Endodermal cell (in vitro differentiated cells): ENCODE measurements around the gene CDC42EP1. TPM values are rescaled to one million over a fixed set of nuclear protein-coding genes. Genes with fewer than 3 reads are reported as not detected.
"Not testable (repeated sequence)": the region's sequence is repeated elsewhere in the genome, so short reads cannot be mapped to it uniquely, and the experiment has no call there.

Source experiments
- DNase-seq: peaks from one replicate; pipeline ENCODE4 v3.0.0-alpha.2; 2017
- H3K27ac ChIP-seq: 2 replicates; pipeline ENCODE4 v1.5.1; 2013; ENCODE audit warnings: mild to moderate bottlenecking, low read depth, low read length, moderate library complexity
- H3K27me3 ChIP-seq: 2 replicates; pipeline ENCODE4 v1.6.1; 2013; ENCODE audit warnings: mild to moderate bottlenecking, low read length, moderate library complexity; ENCODE audit not compliant: insufficient read depth, control insufficient read depth, poor library complexity, severe bottlenecking
- H3K36me3 ChIP-seq: 2 replicates; pipeline ENCODE4 v1.7.0; 2013; ENCODE audit warnings: mild to moderate bottlenecking, low read length, moderate library complexity; ENCODE audit not compliant: control insufficient read depth, insufficient read depth
- H3K4me1 ChIP-seq: one replicate; pipeline ENCODE4 v1.7.0; 2013; ENCODE audit warnings: low read length; ENCODE audit not compliant: control insufficient read depth, insufficient read depth
- H3K4me3 ChIP-seq: 2 replicates; pipeline ENCODE4 v1.5.1; 2013; ENCODE audit warnings: mild to moderate bottlenecking, low read length, moderate library complexity
- H3K9ac ChIP-seq: 2 replicates; pipeline ENCODE4 v1.6.1; 2013; ENCODE audit warnings: mild to moderate bottlenecking, low read length, moderate library complexity; ENCODE audit not compliant: poor library complexity, severe bottlenecking; ENCODE audit errors: extremely low read depth
- H3K9me3 ChIP-seq: 2 replicates; pipeline ENCODE4 v1.6.1; 2013; ENCODE audit warnings: mild to moderate bottlenecking, low read length, moderate library complexity; ENCODE audit not compliant: control insufficient read depth
- H3K27ac Mint-ChIP-seq: 2 replicates; pipeline ENCODE4 v1.8.0; 2020; ENCODE audit warnings: mixed read lengths
- H3K27me3 Mint-ChIP-seq: 2 replicates; pipeline ENCODE4 v1.8.0; 2021; ENCODE audit warnings: mild to moderate bottlenecking, mixed read lengths; ENCODE audit not compliant: insufficient read depth
- H3K36me3 Mint-ChIP-seq: 2 replicates; pipeline ENCODE4 v1.8.0; 2020; ENCODE audit warnings: low read depth, mixed read lengths
- H3K4me1 Mint-ChIP-seq: 2 replicates; pipeline ENCODE4 v1.8.0; 2020; ENCODE audit warnings: mixed read lengths
- H3K4me3 Mint-ChIP-seq: 2 replicates; pipeline ENCODE4 v1.8.0; 2020; ENCODE audit warnings: mild to moderate bottlenecking, moderate library complexity, mixed read lengths
- H3K9me3 Mint-ChIP-seq: 2 replicates; pipeline ENCODE4 v1.8.0; 2020; ENCODE audit warnings: mild to moderate bottlenecking, mixed read lengths
- CTCF ChIP-seq: fragments of 200-600 bp; sonication (generic); conservative IDR thresholded peaks from 2 replicates; pipeline ENCODE4 v1.5.0; 2021; ENCODE audit warnings: antibody characterized with exemption, mild to moderate bottlenecking
- WGBS, 2 experiments: methylation state at CpG; one replicate each; pipeline versions ENCODE4 v1.1.5 to v1.1.7; 2013; ENCODE audit warnings: missing lambda C conversion rate in 2 of 2, mixed read lengths in 1 of 2; ENCODE audit not compliant: insufficient coverage in 1 of 2, insufficient read length in 1 of 2; 5-methylcytosine and 5-hydroxymethylcytosine counted together
- total RNA-seq, 2 donors: library from RNA; stranded (reverse); fragmentation: NEBNext Ultra II Directional in 1 of 2; extraction: Animal tissue kit (Norgen Biotek cat#: 25700) in 1 of 2; gene quantifications; 2 replicates in 1 of 2; 3 replicates in 1 of 2; pipeline ENCODE4 v1.2.1, GENCODE V29; 2021

Gene CDC42EP1
- total RNA-seq, 2 donors from 2014 or later, result 45.0 to 45.1 TPM

GRCh38 chr22:37588546-37589215 is 28.4 kb downstream of the CDC42EP1 start:
- no peak for TF ChIP-seq CTCF
- H3K36me3 Mint-ChIP-seq, result no peaks in the 10 kb centered on the region

GRCh38 chr22:37589636-37590035 is 29.4 kb downstream of the CDC42EP1 start:
- H3K27ac Mint-ChIP-seq, result peak overlapping the region; percentile 77
- no peaks in the 10 kb centered on the region for H3K36me3 Mint-ChIP-seq
- no peaks in the 10 kb centered on the region for H3K4me1 ChIP-seq
- H3K36me3 ChIP-seq, result no peaks in the 10 kb centered on the region
- H3K9me3 Mint-ChIP-seq, result no peaks in the 10 kb centered on the region
- peak; percentile 62 for DNase-seq
- H3K27ac ChIP-seq, result no peak overlapping the region
- H3K9me3 ChIP-seq, result no peaks in the 10 kb centered on the region
- no peak overlapping the region for H3K4me3 Mint-ChIP-seq
- TF ChIP-seq CTCF, result no peak
- H3K27me3 ChIP-seq, result no peaks in the 10 kb centered on the region
- H3K9ac ChIP-seq, result no peak overlapping the region
- no peaks in the 10 kb centered on the region for H3K27me3 Mint-ChIP-seq
- peaks cover 31% of the 10 kb centered on the region for H3K4me1 Mint-ChIP-seq
- 69 to 71% methylated on average over 5 of the region's 5 CpGs for WGBS, 2 experiments
- no peak overlapping the region for H3K4me3 ChIP-seq

More at GRCh38 chr22:37588546-37589215, 28.4 kb downstream of the CDC42EP1 start:
- WGBS, 2 experiments, result 84 to 93% methylated on average over 4 to 9 of the region's 11 CpGs
- H3K4me1 ChIP-seq, result no peaks in the 10 kb centered on the region
- no peaks in the 10 kb centered on the region for H3K9me3 ChIP-seq
- peak overlapping the region; percentile 68 for H3K27ac Mint-ChIP-seq
- no peak overlapping the region for H3K4me3 ChIP-seq
- H3K9ac ChIP-seq, result no peak overlapping the region
- no peak overlapping the region for H3K4me3 Mint-ChIP-seq
- H3K4me1 Mint-ChIP-seq, result peaks cover 31% of the 10 kb centered on the region
- no peak overlapping the region for H3K27ac ChIP-seq
- no peaks in the 10 kb centered on the region for H3K27me3 ChIP-seq
- DNase-seq, result no peak
- H3K27me3 Mint-ChIP-seq, result no peaks in the 10 kb centered on the region
- no peaks in the 10 kb centered on the region for H3K36me3 ChIP-seq
- no peaks in the 10 kb centered on the region for H3K9me3 Mint-ChIP-seq

GRCh38 chr22:37591081-37591480 is 30.8 kb downstream of the CDC42EP1 start:
- not testable (repeated sequence) for H3K4me3 Mint-ChIP-seq, H3K27ac ChIP-seq, H3K9me3 Mint-ChIP-seq, DNase-seq, H3K27me3 ChIP-seq, H3K9ac ChIP-seq, H3K4me1 ChIP-seq, H3K27me3 Mint-ChIP-seq, H3K27ac Mint-ChIP-seq, H3K36me3 ChIP-seq, H3K36me3 Mint-ChIP-seq, H3K9me3 ChIP-seq, H3K4me3 ChIP-seq
- 80 to 97% methylated on average over 3 to 6 of the region's 6 CpGs for WGBS, 2 experiments
- H3K4me1 Mint-ChIP-seq, result peaks cover 24% of the 10 kb centered on the region
